ENCODE results near the gene TMEM183A. TPM values are rescaled to one million over a fixed set of nuclear protein-coding genes. Genes with fewer than 3 reads are reported as not detected.

The TMEM183A gene
- total RNA-seq, 1 experiment from 2014 or later: 59.1 TPM

DNA sequence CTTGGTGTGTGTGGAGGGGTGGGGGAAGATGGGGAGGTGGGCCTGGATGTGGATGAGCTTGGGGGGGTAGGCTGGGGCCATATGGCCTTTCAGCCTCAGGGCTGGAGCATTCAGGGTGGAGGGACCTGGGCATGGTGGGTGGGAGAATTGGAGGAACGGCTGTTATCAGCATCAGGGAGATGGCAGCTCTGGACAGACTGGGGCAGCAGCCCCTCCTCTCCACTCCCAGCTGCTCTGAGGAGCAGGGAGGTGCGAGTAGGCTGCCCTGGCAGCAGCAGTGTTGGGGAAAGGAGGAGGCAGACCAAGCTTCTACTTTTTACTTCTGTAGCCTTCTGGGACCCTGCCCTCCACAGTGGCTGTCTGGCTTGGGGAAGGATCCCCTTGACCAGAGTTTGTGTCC is 29.4 kb downstream of the TMEM183A start:
- intact Hi-C loops (cut with micrococcal nuclease; ENCODE audit: unreplicated experiment) (loop anchor here (5.0 kb wide), 1 partner anchor 81 kb away; no protein-coding TSS in a partner anchor), in situ Hi-C loops (cut with HindIII; ENCODE audit: low pct_unique_long_range_greater_than_20kb, low sequenced_read_pairs) (no loop called here)
- H3K27me3 ChIP-seq (ENCODE audit: control insufficient read depth, insufficient read depth, low read length): no peaks in the 10 kb centered on the region
- no peaks in the 10 kb centered on the region for H3K36me3 ChIP-seq (ENCODE audit: control insufficient read depth, insufficient read depth, low read length)
- H3K9me3 ChIP-seq (ENCODE audit: control insufficient read depth, insufficient read depth, low read depth, low read length): no peaks in the 10 kb centered on the region
- no peak overlapping the region for H3K4me3 ChIP-seq (ENCODE audit: low read depth in 2 of 2, low read length in 2 of 2)
- ChIA-PET POLR2A (no interaction called here), CTCF (interaction anchor here (1.2 kb wide), 1 partner anchor 180 kb away, joined by 5 read pairs; no protein-coding TSS in a partner anchor)
- no peak overlapping the region for H3K27ac ChIP-seq (ENCODE audit: low read length)
- TF ChIP-seq TCF7L2 (IDR thresholded peaks at IDR 0.05; ENCODE audit: low read depth, low read length): no peak
- no peak for TF ChIP-seq REST (IDR thresholded peaks at IDR 0.05; ENCODE audit: insufficient read depth in 1 of 2, low read depth in 2 of 2, low read length in 1 of 2)
- TF ChIP-seq, protein P1, sequence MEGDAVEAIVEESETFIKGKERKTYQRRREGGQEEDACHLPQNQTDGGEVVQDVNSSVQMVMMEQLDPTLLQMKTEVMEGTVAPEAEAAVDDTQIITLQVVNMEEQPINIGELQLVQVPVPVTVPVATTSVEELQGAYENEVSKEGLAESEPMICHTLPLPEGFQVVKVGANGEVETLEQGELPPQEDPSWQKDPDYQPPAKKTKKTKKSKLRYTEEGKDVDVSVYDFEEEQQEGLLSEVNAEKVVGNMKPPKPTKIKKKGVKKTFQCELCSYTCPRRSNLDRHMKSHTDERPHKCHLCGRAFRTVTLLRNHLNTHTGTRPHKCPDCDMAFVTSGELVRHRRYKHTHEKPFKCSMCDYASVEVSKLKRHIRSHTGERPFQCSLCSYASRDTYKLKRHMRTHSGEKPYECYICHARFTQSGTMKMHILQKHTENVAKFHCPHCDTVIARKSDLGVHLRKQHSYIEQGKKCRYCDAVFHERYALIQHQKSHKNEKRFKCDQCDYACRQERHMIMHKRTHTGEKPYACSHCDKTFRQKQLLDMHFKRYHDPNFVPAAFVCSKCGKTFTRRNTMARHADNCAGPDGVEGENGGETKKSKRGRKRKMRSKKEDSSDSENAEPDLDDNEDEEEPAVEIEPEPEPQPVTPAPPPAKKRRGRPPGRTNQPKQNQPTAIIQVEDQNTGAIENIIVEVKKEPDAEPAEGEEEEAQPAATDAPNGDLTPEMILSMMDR (IDR thresholded peaks at IDR 0.05): no peak
- TF ChIP-seq SIN3A (IDR thresholded peaks at IDR 0.05; ENCODE audit: borderline replicate concordance, insufficient read depth, low read depth, low read length): no peak
- TF ChIP-seq POLR2AphosphoS5 (IDR thresholded peaks at IDR 0.05; ENCODE audit: low read depth, low read length): no peak
- H3K4me1 ChIP-seq (ENCODE audit: control insufficient read depth, insufficient read depth, low read length): no peaks in the 10 kb centered on the region
- DNase-seq (ENCODE audit: low read depth, low spot score) (no peak), ATAC-seq (no peak)
- no TSS peak for BruUV-seq (replicated peaks)

GRCh38 chr1:203037509-203038190 is 30.5 kb downstream of the TMEM183A start:
- Histone ChIP-seq H3K9me3 (ENCODE audit: control insufficient read depth, insufficient read depth, low read depth, low read length) (no peaks in the 10 kb centered on the region), H3K27ac (ENCODE audit: low read length) (no peak overlapping the region), H3K4me1 (ENCODE audit: control insufficient read depth, insufficient read depth, low read length) (no peaks in the 10 kb centered on the region), H3K4me3 (ENCODE audit: low read depth in 2 of 2, low read length in 2 of 2) (no peak overlapping the region), H3K27me3 (ENCODE audit: control insufficient read depth, insufficient read depth, low read length) (no peaks in the 10 kb centered on the region), H3K36me3 (ENCODE audit: control insufficient read depth, insufficient read depth, low read length) (no peaks in the 10 kb centered on the region)
- in situ Hi-C loops (cut with HindIII; ENCODE audit: low pct_unique_long_range_greater_than_20kb, low sequenced_read_pairs): no loop called here
- intact Hi-C loops (cut with micrococcal nuclease; ENCODE audit: unreplicated experiment): loop anchor here (2.0 to 5.0 kb wide), 3 partner anchors 80 to 179 kb away; no protein-coding TSS in a partner anchor
- POLR2A ChIA-PET: no interaction called here
- BruUV-seq (replicated peaks): no TSS peak
- DNase-seq (ENCODE audit: low read depth, low spot score) (no peak), ATAC-seq (no peak)
- CTCF ChIA-PET: interaction anchor here (0.7 kb wide), 1 partner anchor 12 kb away, joined by 3 read pairs; no protein-coding TSS in a partner anchor
- TF ChIP-seq, protein P1 (IDR thresholded peaks at IDR 0.05): no peak
- no peak for TF ChIP-seq POLR2AphosphoS5 (IDR thresholded peaks at IDR 0.05; ENCODE audit: low read depth, low read length)
- TF ChIP-seq REST (IDR thresholded peaks at IDR 0.05; ENCODE audit: insufficient read depth in 1 of 2, low read depth in 2 of 2, low read length in 1 of 2): no peak
- TF ChIP-seq SIN3A (IDR thresholded peaks at IDR 0.05; ENCODE audit: borderline replicate concordance, insufficient read depth, low read depth, low read length): no peak
- TF ChIP-seq TCF7L2 (IDR thresholded peaks at IDR 0.05; ENCODE audit: low read depth, low read length): no peak

All from Panc1 (cell line).